GM19463 (cell line): ENCODE data around the gene HACD2.

Experiments used
- ATAC-seq: cut with Tn5 transposase; IDR thresholded peaks from one replicate; pipeline ENCODE4 v1.9.1; 2021; ENCODE audit warnings: mild to moderate bottlenecking, moderate library complexity; ENCODE audit not compliant: unreplicated experiment

Gene HACD2

DNA sequence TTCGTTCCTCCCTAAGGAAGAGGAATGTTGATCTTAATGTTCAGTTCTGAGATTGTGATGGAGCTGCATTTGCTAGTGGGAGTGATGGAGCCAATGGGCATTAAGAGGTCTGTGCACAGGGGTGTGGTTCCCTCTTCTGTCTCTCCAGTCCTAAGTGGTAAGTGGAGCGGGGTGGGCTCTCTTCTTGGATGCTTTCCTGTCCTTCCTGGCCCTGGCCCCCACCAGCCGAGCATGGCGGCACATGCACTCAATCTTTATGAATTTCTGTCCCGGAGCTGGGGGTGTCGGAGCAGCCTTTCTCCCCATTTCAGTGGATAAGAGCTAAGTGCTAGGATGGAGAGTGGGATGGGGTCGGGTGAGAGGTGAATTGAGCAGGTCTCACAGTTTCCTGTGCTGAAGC, 98.4 kb downstream of the HACD2 start:
- no peak for ATAC-seq

- no peak for ATAC-seq
Observed at GRCh38 chr3:123485551-123485950, 99.3 kb downstream of the HACD2 start.

GRCh38 chr3:123483146-123483545, 101.7 kb downstream of the HACD2 start:
- no peak for ATAC-seq

- ATAC-seq: no peak
Observed at GRCh38 chr3:123481722-123482457, 103.0 kb downstream of the HACD2 start.

GRCh38 chr3:123481071-123481470, 103.8 kb downstream of the HACD2 start:
- ATAC-seq: no peak

DNA sequence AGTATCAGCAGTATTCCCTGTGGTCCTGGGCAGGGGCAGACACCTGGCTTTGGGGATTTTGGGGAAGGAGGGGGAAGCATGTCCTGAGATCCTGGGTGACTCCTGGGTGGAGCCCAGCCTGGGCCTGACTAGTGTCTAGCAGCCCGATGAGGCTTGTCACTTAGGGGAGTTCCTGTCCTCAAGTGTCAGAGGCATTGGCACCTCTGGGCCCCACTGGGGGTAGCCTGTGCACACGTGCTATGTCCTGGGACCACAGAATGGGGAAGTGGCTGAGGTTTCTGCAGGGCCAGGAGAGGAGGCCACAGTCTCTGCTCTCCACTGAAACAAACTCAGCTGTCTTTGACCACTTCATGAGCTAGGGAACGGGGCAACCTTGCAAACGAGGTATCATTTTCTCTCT, 104.4 kb downstream of the HACD2 start:
- no peak for ATAC-seq

DNA sequence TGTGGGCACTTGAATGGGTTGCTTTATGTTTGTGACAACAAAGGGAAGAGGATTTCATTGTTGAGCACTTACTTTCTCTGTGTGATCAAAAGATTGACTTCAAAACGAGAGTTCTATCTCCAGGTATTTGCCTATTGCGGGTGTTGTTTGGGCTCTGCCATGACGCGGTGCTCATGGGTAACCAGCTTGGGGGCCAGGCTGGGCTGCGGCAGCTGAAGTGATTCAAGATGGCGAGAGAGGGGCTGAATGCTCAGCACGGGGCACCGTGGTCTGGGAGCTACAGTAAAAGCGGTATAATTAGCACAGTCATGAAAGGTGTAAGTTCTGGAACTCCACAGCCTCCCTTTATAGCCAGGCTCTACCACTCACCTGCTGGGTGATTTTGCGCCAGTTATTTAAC, 105.0 kb downstream of the HACD2 start:
- no peak for ATAC-seq

- no peak for ATAC-seq
Observed at GRCh38 chr3:123478314-123478713, 106.5 kb downstream of the HACD2 start.

- ATAC-seq: no peak
Observed at GRCh38 chr3:123476967-123477750, 107.7 kb downstream of the HACD2 start.

- ATAC-seq: no peak
Observed at GRCh38 chr3:123475786-123476185, 109.1 kb downstream of the HACD2 start.

- ATAC-seq: no peak
Observed at GRCh38 chr3:123471106-123471505, 113.7 kb downstream of the HACD2 start.

DNA sequence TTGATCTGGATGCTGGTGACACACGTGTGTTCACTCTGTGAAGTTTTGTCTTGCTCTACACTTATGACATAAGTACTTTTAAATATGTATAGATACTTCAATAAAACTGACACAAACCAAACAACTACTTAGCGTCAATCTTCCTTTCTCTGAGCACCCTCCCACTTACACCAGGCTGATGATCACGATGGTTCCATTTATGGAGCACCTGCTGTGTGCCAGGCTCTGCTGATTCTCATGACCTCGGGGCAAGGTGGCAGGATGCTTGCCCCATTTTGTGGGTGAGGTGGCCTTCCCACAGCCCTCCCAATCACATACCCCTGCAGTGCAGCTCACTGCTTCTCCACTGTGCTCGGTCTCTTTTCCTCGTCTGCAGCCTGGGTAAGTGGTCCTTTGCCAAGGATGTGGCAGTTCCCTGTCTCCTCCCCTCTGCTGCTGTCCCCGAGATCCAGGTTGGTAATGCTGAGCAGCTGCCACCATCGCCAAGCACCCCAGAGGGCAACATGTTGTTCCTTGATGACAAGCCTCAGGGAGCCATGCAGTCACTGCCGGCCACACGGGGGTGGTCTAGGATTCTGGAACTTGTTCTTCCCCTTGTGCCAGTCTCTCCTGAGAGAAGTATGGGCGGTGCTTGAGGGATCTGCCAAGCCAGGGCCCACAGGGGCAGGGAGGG, 115.4 kb downstream of the HACD2 start:
- ATAC-seq: no peak

DNA sequence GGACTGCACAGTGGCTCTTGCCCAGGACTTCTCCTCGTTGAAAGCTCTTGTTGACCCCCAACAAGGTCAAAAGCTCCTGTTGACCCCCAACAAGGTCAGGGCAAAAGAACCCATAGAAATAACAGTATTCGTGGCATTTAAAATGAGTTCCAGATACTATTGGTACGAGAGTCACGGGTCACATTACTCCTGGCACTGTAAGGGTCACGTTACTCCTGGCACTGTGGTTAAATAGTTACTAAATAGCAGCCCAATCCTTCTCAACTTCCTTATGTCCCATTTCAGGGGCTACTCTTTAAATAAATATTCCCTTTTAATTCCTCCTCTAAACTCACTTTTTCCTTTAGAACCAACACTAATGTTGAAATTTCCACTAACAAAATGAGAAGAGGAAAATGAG, 117.8 kb downstream of the HACD2 start:
- ATAC-seq: no peak

GRCh38 chr3:123464211-123464610, 120.6 kb downstream of the HACD2 start:
- no peak for ATAC-seq

DNA sequence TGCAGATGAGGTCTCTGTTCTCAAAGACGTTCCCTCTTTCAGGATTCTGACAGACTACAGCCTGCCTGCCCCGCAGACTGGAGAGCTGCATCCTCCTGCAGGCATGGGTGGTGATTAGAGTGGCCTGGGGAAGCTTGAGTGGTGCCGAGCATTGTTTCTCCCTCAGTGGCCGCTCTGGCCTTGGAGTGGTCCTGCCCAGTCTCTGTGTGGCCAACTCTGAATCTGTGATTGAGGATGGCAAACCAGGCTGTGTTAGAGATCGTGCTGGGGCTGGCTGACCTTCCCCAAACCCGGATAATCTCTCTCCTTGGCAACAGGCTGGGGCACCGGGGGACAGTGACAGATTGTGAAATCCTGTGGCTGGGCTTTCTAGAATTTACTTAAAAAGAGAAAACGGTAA, 125.0 kb downstream of the HACD2 start:
- ATAC-seq: no peak

DNA sequence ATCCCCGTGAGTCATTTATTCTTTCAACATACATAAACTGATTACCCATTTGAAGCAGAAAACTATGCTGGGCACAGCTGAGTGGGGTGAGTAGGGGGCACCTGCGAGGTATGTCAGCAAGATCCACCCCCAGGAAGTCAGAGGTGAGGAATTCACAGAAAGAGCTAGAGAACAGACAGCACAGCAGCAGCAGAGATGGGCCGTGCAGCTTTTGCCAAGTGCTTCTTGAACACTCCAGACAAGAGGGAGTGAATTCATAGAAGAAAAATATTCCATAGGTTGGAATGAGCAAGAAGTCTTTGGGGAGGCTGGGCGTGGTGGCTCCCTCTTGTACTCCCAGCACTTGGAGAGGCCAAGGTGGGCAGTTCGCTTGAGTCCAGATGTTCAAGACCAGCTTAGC, 126.6 kb downstream of the HACD2 start:
- no peak for ATAC-seq

DNA sequence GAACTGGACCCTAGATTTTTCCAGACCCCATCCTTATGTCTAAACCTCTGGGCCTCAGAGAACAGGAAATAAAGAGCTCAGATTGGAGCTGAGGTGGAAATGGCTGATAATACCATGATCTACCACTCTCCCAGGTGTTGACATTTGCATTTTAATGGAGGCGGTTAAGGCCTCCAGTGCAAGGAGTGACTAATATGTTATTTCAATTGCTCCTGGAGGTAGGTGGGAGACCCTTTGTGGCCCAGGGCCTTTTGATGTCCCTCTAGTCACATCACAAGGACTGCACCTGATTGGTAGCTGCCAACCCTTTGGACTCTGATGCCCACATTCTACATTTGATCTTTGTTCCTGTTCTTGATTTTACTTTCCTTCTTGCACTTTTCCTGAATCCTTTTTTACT, 127.0 kb downstream of the HACD2 start:
- ATAC-seq: no peak

DNA sequence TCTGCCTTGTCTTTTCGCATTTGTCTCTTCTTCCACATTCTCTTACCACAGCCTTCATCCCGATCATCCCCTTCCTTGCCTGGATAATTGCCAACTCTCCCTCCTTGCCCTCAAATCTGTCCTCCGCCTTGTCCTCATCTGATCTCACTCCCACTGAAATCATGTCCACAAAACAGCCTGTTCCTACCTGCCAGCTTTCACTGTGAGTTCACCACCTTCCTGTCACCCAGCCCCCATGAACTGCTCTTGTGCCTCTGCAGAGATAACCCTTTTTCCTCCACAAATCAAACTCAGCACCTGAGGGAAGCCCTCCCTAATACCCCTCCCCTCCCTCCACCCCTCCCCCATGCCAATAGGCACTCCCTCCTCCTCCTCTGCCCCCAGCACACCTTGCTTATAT, 131.2 kb downstream of the HACD2 start:
- no peak for ATAC-seq

DNA sequence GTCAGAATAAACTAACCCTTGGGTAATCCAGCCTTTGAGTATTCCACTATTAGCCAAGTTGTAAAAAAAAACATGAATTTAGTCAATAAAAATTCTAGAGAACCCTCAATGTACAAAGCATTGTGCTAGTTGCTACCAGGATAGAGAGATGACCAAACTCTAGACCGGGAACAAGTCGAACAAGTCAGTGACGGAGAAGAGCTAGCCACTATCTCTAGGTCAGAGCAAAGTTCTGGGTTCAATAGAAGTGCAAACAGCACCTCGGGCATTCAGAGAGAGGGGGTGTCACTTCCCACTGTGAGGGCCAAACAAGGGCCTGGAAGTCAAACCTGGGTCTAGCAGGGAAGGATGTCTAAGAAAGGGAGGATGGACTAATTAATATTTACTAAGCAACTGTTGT, 133.7 kb downstream of the HACD2 start:
- no peak for ATAC-seq

DNA sequence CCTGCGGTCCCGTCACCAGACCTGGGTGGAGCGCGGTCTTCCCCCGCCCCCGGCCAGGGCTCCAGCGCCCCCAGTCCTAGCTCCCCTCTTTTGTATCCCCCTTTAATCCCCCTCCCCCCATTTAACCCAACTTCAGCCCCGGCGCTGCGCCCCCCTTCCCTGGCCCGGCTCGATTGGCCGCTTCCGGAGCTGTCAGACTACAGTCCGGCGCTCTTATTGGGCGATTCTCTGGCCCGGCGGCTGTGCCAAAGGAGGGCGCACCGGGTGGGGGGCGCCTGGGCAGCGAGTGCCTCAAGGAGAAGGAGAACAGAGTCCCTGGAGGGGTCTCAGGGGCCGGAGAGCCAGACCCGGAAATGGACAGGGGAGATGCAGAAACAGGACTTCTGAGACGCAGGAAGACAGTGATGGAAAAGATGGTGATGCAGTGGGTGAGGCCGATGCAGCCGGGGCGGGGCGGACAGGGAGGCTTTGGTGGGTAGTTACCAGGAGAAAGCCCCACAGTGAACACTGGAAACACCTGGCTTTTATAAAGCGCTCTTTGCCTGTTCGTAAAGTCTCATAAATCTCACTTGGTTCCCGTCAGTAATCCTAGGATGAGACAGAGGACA, 134.8 kb downstream of the HACD2 start:
- no peak for ATAC-seq
